AG09309 (cell line): ENCODE results near the gene ADAMTS3.

Experiments used
- DNase-seq: peaks from one replicate; pipeline ENCODE4 v3.0.0-alpha.2; 2010; ENCODE audit warnings: low read depth
- H3K4me3 ChIP-seq: 2 replicates; pipeline ENCODE4 v1.5.1; 2011; ENCODE audit warnings: mild to moderate bottlenecking, low read depth, low read length, moderate library complexity; ENCODE audit not compliant: control insufficient read depth
- CTCF ChIP-seq: IDR thresholded peaks from 2 replicates; pipeline ENCODE4 v1.5.1; 2011; ENCODE audit warnings: mild to moderate bottlenecking, low read depth, low read length, inconsistent platforms; ENCODE audit not compliant: insufficient read depth, control insufficient read depth; ENCODE audit errors: missing control alignments

The ADAMTS3 gene

GRCh38 chr4:72567821-72568675 lies 973 bp downstream of the ADAMTS3 start:
- DNase-seq = peak; percentile 24
- H3K4me3 ChIP-seq = peak overlapping the region; percentile 75
- TF ChIP-seq CTCF = peak; percentile 52

GRCh38 chr4:72567036-72567435 lies 2.0 kb downstream of the ADAMTS3 start:
- no peak for DNase-seq
- no peak overlapping the region for H3K4me3 ChIP-seq
- TF ChIP-seq CTCF = no peak

- DNase-seq = no peak
- H3K4me3 ChIP-seq = no peak overlapping the region
- TF ChIP-seq CTCF = no peak
Observed at GRCh38 chr4:72566464-72566972, 2.5 kb downstream of the ADAMTS3 start.

DNA sequence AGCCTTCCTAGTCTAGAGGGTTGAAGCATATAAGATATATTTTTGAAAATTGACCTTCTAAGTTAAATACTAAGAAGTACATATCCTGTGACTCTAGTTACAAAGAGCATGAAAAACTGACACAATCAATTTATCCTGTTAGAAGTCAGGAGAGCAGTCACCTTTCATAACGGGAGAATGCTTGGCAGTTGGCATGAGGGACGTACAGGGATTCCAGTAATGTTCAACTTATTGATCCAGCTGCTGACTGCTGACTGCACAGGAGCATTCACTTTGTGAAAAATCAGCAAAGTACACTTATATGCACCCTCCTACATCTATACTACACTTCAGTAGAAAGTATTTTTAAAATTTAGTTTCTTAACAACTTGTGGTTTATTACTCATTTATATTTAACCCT lies 4.2 kb downstream of the ADAMTS3 start:
- no peak overlapping the region for H3K4me3 ChIP-seq
- no peak for TF ChIP-seq CTCF
- DNase-seq = no peak

DNA sequence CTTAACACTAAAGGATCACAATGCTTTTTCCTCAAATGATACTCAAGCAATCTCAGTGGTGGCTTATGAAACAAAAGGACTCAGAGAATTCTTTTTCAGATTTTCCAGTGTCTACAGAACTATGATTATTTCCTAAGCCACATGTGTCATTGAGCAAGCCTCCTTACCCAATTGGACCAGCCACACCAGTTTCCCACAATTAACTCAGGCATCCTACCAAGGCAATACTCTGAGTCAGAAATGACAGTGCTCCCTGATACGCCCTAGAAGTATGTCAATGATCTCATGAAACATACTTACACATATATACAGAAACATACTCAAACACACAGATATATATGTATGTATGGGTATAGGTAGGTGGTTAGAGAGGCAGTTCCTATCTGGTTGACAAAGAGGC lies 4.8 kb downstream of the ADAMTS3 start:
- no peak for TF ChIP-seq CTCF
- no peak overlapping the region for H3K4me3 ChIP-seq
- peak; percentile 69 for DNase-seq

- no peak overlapping the region for H3K4me3 ChIP-seq
- TF ChIP-seq CTCF = no peak
- DNase-seq = no peak
Observed at GRCh38 chr4:72558655-72559054, 10.4 kb downstream of the ADAMTS3 start.
